GM23338 (cell line): ENCODE results near the gene PINK1. TPM values are rescaled to one million over a fixed set of nuclear protein-coding genes. Genes with fewer than 3 reads are reported as not detected.

ENCODE experiments used
- ATAC-seq: fragments of 200-7000 bp; cut with Tn5 transposase; 3 replicates; pipeline ENCODE4 v1.9.1; 2020
- DNase-seq: peaks from one replicate; pipeline ENCODE4 v3.0.0-alpha.2; 2015; ENCODE audit warnings: low spot score
- H2AFZ ChIP-seq: fragments of 200-600 bp; sonication (generic); 2 replicates; pipeline ENCODE4 v1.8.0; 2016; ENCODE audit warnings: antibody characterized with exemption, mild to moderate bottlenecking, moderate library complexity
- H3F3A ChIP-seq: fragments of 200-600 bp; sonication (generic); replicated peaks from 2 replicates; pipeline ENCODE4 v1.8.0; 2017; ENCODE audit warnings: antibody characterized with exemption, mixed run types, low read depth
- H3K27ac ChIP-seq: fragments of 200-600 bp; sonication (generic); 2 replicates; pipeline ENCODE4 v1.6.1; 2016; ENCODE audit warnings: low read depth
- H3K27me3 ChIP-seq: fragments of 200-600 bp; sonication (generic); 2 replicates; pipeline ENCODE4 v1.8.0; 2016; ENCODE audit warnings: mild to moderate bottlenecking, mixed run types, moderate library complexity; ENCODE audit not compliant: insufficient read depth
- H3K36me3 ChIP-seq: fragments of 200-600 bp; sonication (generic); 2 replicates; pipeline ENCODE4 v1.8.0; 2016; ENCODE audit warnings: mild to moderate bottlenecking; ENCODE audit not compliant: insufficient read depth
- H3K4me1 ChIP-seq: fragments of 200-600 bp; sonication (generic); 2 replicates; pipeline ENCODE4 v1.8.0; 2016; ENCODE audit warnings: mild to moderate bottlenecking, moderate library complexity; ENCODE audit not compliant: insufficient read depth
- H3K4me2 ChIP-seq: fragments of 200-600 bp; sonication (generic); 2 replicates; pipeline ENCODE4 v1.7.1; 2017; ENCODE audit warnings: mixed run types
- H3K4me3 ChIP-seq: fragments of 200-600 bp; sonication (generic); 2 replicates; pipeline ENCODE4 v1.6.1; 2016; ENCODE audit warnings: mixed run types
- H3K79me2 ChIP-seq: fragments of 200-600 bp; sonication (generic); replicated peaks from 2 replicates; pipeline ENCODE4 v1.8.0; 2017; ENCODE audit warnings: mild to moderate bottlenecking; ENCODE audit not compliant: insufficient read depth
- H3K9me2 ChIP-seq: fragments of 200-600 bp; sonication (generic); 2 replicates; pipeline ENCODE4 v1.8.0; 2017; ENCODE audit not compliant: insufficient read depth
- H4K20me1 ChIP-seq: fragments of 200-600 bp; sonication (generic); replicated peaks from 2 replicates; pipeline ENCODE4 v1.8.0; 2017; ENCODE audit warnings: mild to moderate bottlenecking; ENCODE audit not compliant: insufficient read depth
- H3K27ac Mint-ChIP-seq: 2 replicates; pipeline ENCODE4 v1.8.0; 2020; ENCODE audit warnings: inconsistent platforms, mild to moderate bottlenecking, moderate library complexity, mixed read lengths
- H3K27me3 Mint-ChIP-seq: 3 replicates; pipeline ENCODE4 v1.8.0; 2022; ENCODE audit warnings: low read depth, mild to moderate bottlenecking, moderate library complexity, mixed read lengths, inconsistent platforms; ENCODE audit not compliant: insufficient read depth, poor library complexity
- H3K36me3 Mint-ChIP-seq: 3 replicates; pipeline ENCODE4 v1.8.0; 2021; ENCODE audit warnings: low read depth, mild to moderate bottlenecking, inconsistent platforms, moderate library complexity, mixed read lengths
- H3K4me1 Mint-ChIP-seq: 3 replicates; pipeline ENCODE4 v1.8.0; 2020; ENCODE audit warnings: mild to moderate bottlenecking, inconsistent platforms, mixed read lengths
- H3K4me3 Mint-ChIP-seq: 3 replicates; pipeline ENCODE4 v1.8.0; 2021; ENCODE audit warnings: moderate library complexity, mild to moderate bottlenecking, inconsistent platforms, mixed read lengths
- H3K9me3 Mint-ChIP-seq: 3 replicates; pipeline ENCODE4 v1.8.0; 2020; ENCODE audit warnings: moderate library complexity, mild to moderate bottlenecking, inconsistent platforms, mixed read lengths
- CREB1 ChIP-seq: fragments of 250-450 bp; sonication (Bioruptor Pico); IDR thresholded peaks from 2 replicates; pipeline ENCODE4 v1.5.0; 2020; ENCODE audit warnings: low read depth, mild to moderate bottlenecking, moderate library complexity
- EZH2 ChIP-seq: fragments of 200-600 bp; sonication (generic); IDR thresholded peaks from one replicate; pipeline ENCODE4 v1.8.0; 2017; ENCODE audit warnings: antibody characterized with exemption, mild to moderate bottlenecking, low read depth; ENCODE audit not compliant: unreplicated experiment
- EZH2phosphoT487 ChIP-seq: fragments of 200-600 bp; sonication (generic); IDR thresholded peaks from one replicate; pipeline ENCODE4 v1.8.1; 2018; ENCODE audit warnings: antibody characterized with exemption; ENCODE audit not compliant: unreplicated experiment
- JUNB ChIP-seq: IDR thresholded peaks from one replicate; pipeline ENCODE4 v1.6.1; 2016; ENCODE audit warnings: antibody characterized with exemption; ENCODE audit not compliant: unreplicated experiment
- NANOG ChIP-seq: IDR thresholded peaks from 2 replicates; pipeline ENCODE4 v1.6.1; 2016; ENCODE audit warnings: antibody characterized with exemption, borderline replicate concordance
- POLR2AphosphoS5 ChIP-seq: IDR thresholded peaks from 2 replicates; pipeline ENCODE4 v1.6.1; 2016; ENCODE audit warnings: antibody characterized with exemption, low read depth
- STAT1 ChIP-seq: IDR thresholded peaks from one replicate; pipeline ENCODE4 v1.6.1; 2016; ENCODE audit warnings: antibody characterized with exemption; ENCODE audit not compliant: unreplicated experiment
- ZNF331 ChIP-seq: fragments of 250-450 bp; sonication (Bioruptor Pico); IDR thresholded peaks from 2 replicates; pipeline ENCODE4 v1.5.0; 2020; ENCODE audit warnings: low read depth, mild to moderate bottlenecking, moderate library complexity
- polyA plus RNA-seq: library from polyadenylated mRNA; unstranded; fragments of >200 nt; fragmentation: Nextera tagmentation; extraction: Ambion mirVana; gene quantifications from 2 replicates; pipeline ENCODE4 v1.2.1, GENCODE V29; 2016
- total RNA-seq: library from RNA; depleted of rRNA; stranded (reverse); fragments of >200 nt; shearing (Covaris generic); gene quantifications from 2 replicates; pipeline ENCODE4 v1.2.3, GENCODE V29; 2014
- TF ChIP-seq, protein P1 (sequence below), 2 experiments: fragments of 200-600 bp in 1 of 2; sonication (generic) in 1 of 2; conservative IDR thresholded peaks; 2 replicates each; pipeline versions ENCODE4 v1.5.1 to v1.6.1; 2016 to 2017; ENCODE audit warnings: antibody characterized with exemption in 2 of 2, low read depth in 2 of 2, mild to moderate bottlenecking in 2 of 2, moderate library complexity in 1 of 2
- TF ChIP-seq, protein P2 (sequence below): IDR thresholded peaks from one replicate; pipeline ENCODE4 v1.6.1; 2018; ENCODE audit warnings: antibody characterized with exemption; ENCODE audit not compliant: unreplicated experiment

PINK1 gene
- total and polyA plus RNA-seq, 2 experiments from 2014 or later: 20.8 to 42.7 TPM

- Mint-ChIP-seq H3K36me3 (peaks cover 6% of the 10 kb centered on the region; the same call in 2 of the 3 replicates), H3K27me3 (peaks cover 13% of the 10 kb centered on the region), H3K9me3 (peaks cover 2% of the 10 kb centered on the region), H3K4me1 (peaks cover 7% of the 10 kb centered on the region), H3K27ac (no peak overlapping the region), H3K4me3 (no peak overlapping the region)
- H3K27ac ChIP-seq: no peak overlapping the region
- ATAC-seq (no peak), DNase-seq (no peak)
- H3K4me3 ChIP-seq: no peak overlapping the region
- no peak overlapping the region for H2AFZ ChIP-seq
- no peak overlapping the region for H3K4me2 ChIP-seq
- no peaks in the 10 kb centered on the region for H4K20me1 ChIP-seq
- peaks cover 4% of the 10 kb centered on the region; the same call in 1 of the 2 replicates for H3K4me1 ChIP-seq
- no peaks in the 10 kb centered on the region for H3K79me2 ChIP-seq
- no peaks in the 10 kb centered on the region for H3K9me2 ChIP-seq
- no peaks in the 10 kb centered on the region for H3K27me3 ChIP-seq
- no peaks in the 10 kb centered on the region for H3K36me3 ChIP-seq
- H3F3A ChIP-seq: 0 out of 2 replicates have a peak, but pooled peaks cover under 1% of the 10 kb centered on the region
- TF ChIP-seq EZH2phosphoT487 (no peak), STAT1 (no peak)
These were observed 58.6 kb downstream of the PINK1 start for GRCh38 chr1:20691872-20692271.

DNA sequence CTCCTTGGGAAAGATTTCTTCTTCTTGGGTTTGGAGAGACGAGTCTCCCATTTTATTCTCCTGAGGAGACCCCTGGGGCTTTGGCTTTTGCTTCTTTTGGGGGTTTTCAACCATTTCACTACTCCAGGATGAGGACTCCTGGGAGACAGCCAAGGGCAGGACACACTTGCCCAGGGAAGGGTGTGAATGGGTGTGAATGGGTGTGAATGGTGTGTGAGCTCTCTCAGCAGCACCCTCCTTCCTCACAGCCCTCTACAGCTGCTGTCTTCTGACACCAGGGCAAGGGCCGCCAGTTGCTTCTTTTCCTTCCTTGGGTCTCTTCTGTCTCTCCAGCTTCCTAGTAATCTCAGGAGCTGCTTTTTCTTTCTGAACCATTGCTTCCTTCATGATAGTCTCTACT, 60.4 kb downstream of the PINK1 start:
- TF ChIP-seq, protein P1, sequence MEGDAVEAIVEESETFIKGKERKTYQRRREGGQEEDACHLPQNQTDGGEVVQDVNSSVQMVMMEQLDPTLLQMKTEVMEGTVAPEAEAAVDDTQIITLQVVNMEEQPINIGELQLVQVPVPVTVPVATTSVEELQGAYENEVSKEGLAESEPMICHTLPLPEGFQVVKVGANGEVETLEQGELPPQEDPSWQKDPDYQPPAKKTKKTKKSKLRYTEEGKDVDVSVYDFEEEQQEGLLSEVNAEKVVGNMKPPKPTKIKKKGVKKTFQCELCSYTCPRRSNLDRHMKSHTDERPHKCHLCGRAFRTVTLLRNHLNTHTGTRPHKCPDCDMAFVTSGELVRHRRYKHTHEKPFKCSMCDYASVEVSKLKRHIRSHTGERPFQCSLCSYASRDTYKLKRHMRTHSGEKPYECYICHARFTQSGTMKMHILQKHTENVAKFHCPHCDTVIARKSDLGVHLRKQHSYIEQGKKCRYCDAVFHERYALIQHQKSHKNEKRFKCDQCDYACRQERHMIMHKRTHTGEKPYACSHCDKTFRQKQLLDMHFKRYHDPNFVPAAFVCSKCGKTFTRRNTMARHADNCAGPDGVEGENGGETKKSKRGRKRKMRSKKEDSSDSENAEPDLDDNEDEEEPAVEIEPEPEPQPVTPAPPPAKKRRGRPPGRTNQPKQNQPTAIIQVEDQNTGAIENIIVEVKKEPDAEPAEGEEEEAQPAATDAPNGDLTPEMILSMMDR (conservative IDR thresholded peaks at IDR 0.05; ENCODE audit: low read depth in 2 of 2): no peak
- H4K20me1 ChIP-seq: no peaks in the 10 kb centered on the region
- no peaks in the 10 kb centered on the region for H3K79me2 ChIP-seq
- peaks cover 10% of the 10 kb centered on the region; the same call in 1 of the 2 replicates for H3K4me1 ChIP-seq
- H2AFZ ChIP-seq: no peak overlapping the region
- Mint-ChIP-seq H3K4me1 (peaks cover 11% of the 10 kb centered on the region), H3K27me3 (peaks cover 11% of the 10 kb centered on the region), H3K36me3 (peaks cover 4% of the 10 kb centered on the region; the same call in 2 of the 3 replicates), H3K27ac (no peak overlapping the region), H3K4me3 (no peak overlapping the region), H3K9me3 (no peaks in the 10 kb centered on the region; the same call in none of the 3 replicates)
- DNase-seq (no peak), ATAC-seq (no peak)
- no peaks in the 10 kb centered on the region for H3K36me3 ChIP-seq
- no peak overlapping the region for H3K27ac ChIP-seq
- H3K9me2 ChIP-seq: no peaks in the 10 kb centered on the region
- H3K4me2 ChIP-seq: no peak overlapping the region
- H3F3A ChIP-seq: 0 out of 2 replicates have a peak, but pooled peaks cover 2% of the 10 kb centered on the region
- no peak overlapping the region for H3K4me3 ChIP-seq
- no peaks in the 10 kb centered on the region for H3K27me3 ChIP-seq

DNA sequence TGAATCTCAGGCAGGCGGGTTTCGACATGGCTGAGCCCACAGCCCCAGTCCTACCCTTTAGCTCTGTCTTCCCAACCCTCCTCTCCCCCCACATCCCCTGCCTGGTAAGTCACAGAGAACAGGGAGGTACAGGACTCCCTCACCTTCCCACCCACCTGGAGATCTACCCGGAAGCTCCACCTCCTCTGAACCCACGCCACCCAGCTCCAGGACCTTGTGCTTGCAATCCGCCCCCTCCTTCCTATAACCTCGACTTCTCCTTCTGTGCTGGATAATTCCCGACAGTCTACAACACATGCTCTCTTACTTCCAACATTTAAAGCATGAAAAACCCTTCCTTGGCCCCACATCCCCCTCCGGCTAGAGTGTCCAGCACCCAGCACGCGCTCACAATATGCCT, 62.3 kb downstream of the PINK1 start:
- H3K27ac Mint-ChIP-seq: no peak overlapping the region

More for the DNA sequence above, 62.3 kb downstream of the PINK1 start:
- Mint-ChIP-seq H3K36me3 (no peaks in the 10 kb centered on the region; the same call in 1 of the 3 replicates), H3K27me3 (peaks cover 11% of the 10 kb centered on the region), H3K9me3 (no peaks in the 10 kb centered on the region; the same call in none of the 3 replicates), H3K4me1 (peaks cover 11% of the 10 kb centered on the region), H3K4me3 (no peak overlapping the region)
- no peak overlapping the region for H3K27ac ChIP-seq
- H3K9me2 ChIP-seq: no peaks in the 10 kb centered on the region
- no peaks in the 10 kb centered on the region for H3K36me3 ChIP-seq
- no peak overlapping the region for H2AFZ ChIP-seq
- TF ChIP-seq EZH2 (no peak), NANOG (no peak), JUNB (no peak), CREB1 (no peak), ZNF331 (CRISPR knock-in tag) (no peak), POLR2AphosphoS5 (no peak)
- TF ChIP-seq, protein P2, sequence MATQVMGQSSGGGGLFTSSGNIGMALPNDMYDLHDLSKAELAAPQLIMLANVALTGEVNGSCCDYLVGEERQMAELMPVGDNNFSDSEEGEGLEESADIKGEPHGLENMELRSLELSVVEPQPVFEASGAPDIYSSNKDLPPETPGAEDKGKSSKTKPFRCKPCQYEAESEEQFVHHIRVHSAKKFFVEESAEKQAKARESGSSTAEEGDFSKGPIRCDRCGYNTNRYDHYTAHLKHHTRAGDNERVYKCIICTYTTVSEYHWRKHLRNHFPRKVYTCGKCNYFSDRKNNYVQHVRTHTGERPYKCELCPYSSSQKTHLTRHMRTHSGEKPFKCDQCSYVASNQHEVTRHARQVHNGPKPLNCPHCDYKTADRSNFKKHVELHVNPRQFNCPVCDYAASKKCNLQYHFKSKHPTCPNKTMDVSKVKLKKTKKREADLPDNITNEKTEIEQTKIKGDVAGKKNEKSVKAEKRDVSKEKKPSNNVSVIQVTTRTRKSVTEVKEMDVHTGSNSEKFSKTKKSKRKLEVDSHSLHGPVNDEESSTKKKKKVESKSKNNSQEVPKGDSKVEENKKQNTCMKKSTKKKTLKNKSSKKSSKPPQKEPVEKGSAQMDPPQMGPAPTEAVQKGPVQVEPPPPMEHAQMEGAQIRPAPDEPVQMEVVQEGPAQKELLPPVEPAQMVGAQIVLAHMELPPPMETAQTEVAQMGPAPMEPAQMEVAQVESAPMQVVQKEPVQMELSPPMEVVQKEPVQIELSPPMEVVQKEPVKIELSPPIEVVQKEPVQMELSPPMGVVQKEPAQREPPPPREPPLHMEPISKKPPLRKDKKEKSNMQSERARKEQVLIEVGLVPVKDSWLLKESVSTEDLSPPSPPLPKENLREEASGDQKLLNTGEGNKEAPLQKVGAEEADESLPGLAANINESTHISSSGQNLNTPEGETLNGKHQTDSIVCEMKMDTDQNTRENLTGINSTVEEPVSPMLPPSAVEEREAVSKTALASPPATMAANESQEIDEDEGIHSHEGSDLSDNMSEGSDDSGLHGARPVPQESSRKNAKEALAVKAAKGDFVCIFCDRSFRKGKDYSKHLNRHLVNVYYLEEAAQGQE: no peak
- H3K4me1 ChIP-seq: peaks cover 10% of the 10 kb centered on the region; the same call in 1 of the 2 replicates
- H3K4me2 ChIP-seq: no peak overlapping the region
- H3K79me2 ChIP-seq: no peaks in the 10 kb centered on the region
- H3K4me3 ChIP-seq: no peak overlapping the region
- H3F3A ChIP-seq: 0 out of 2 replicates have a peak, but pooled peaks cover 2% of the 10 kb centered on the region
- no peak for ATAC-seq
- H4K20me1 ChIP-seq: no peaks in the 10 kb centered on the region
- DNase-seq: no peak
- no peaks in the 10 kb centered on the region for H3K27me3 ChIP-seq
